GM18861 (cell line): ENCODE results near the gene EFHD1.
"Not testable (repeated sequence)": the region's sequence is repeated elsewhere in the genome, so short reads cannot be mapped to it uniquely, and the experiment has no call there.

Source experiments
- ATAC-seq: cut with Tn5 transposase; IDR thresholded peaks from one replicate; pipeline ENCODE4 v1.9.1; 2021; ENCODE audit not compliant: unreplicated experiment

The EFHD1 gene

GRCh38 chr2:232615339-232615738, 18.1 kb upstream of the EFHD1 start:
- no peak for ATAC-seq

DNA sequence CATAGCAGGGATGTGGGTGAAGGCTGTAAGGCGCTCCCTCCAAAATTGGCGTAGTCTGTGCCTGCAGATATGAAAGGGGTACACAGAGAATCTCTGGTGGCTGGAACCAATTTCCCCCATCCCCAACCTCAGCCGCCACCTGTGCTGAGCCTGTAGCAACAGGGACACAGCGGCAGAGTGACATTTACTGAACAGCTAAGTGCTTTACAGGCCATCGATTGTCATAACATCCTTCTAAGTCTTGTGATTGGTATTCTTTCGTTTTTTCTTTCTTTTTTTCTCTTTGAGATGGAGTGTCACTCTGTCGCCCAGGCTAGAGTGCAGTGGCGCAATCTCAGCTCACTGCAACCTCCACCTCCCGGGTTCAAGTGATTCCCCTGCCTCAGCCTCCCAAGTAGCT, 12.2 kb upstream of the EFHD1 start:
- ATAC-seq, result no peak

- no peak for ATAC-seq
These were observed 10.8 kb upstream of the EFHD1 start for GRCh38 chr2:232622563-232622962.

DNA sequence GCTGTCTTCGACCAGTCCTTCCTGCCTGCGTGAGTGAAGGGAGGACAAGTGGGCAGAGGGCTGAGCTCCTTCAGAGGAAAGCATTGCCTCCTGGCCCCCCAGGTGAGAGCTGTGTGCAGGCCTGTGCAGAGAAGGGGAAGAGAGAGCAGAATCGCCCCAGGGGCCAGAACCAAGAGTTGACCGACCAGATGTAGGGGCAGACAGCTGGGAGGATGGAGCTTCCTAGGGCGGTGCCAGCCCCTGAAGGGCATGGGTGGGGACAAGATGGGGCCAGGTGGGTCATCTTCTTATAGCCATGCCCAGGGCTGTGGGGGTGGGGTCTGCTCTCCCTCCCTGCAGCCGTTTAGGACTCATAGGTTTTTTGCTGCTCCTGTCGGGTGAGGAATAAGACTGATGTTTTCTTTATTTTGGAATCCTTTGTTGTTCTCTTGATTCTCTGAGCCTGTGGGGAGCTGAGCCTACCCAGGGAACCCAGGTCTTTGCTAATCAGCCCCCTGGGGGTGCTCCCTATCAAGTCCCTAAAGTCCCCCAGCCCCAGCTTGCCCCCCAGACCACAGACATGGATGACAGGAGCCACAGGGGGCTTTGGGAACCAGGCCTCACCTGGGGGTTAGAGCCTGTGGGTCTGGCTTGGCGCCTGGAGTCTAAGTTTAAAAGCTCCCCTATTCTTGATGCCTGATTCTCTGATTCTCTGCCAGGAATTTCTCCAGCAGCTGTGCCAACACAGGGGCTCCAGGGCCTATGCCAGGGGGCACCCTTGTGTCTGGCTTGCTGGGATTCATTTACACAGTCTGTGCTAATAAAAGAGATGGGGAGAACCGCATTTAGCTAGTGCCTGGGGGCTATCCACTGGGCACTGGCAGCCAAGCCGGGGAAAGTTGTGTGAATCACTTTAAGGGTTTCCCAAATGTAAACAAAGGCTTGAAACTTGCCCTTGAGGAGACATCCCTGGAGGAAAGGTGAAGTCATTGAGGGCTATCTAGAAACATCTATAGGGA, 9.3 kb upstream of the EFHD1 start:
- ATAC-seq, result no peak

DNA sequence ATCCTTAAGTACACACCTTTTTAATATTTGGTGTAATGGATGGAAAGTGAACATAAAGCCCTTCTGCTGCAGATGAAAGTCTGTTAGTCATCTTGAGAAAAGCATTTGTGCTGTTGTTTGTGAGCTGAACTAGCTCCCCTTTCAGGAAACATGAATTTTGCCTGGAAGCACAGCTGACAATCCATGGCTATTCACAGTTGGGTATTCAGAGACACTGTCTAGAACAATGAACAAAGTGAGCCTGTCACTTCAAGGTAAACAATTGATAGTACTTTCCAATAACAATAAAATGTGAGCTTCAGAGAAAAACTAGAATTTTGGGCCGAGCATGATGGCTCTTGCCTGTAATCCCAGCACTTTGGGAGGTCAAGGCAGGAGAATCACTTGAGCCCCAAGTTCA, 6.8 kb upstream of the EFHD1 start:
- ATAC-seq, result no peak

GRCh38 chr2:232628466-232629128, 4.8 kb upstream of the EFHD1 start:
- no peak for ATAC-seq

- ATAC-seq, result no peak
These were observed 4.3 kb upstream of the EFHD1 start for GRCh38 chr2:232629129-232629475.

DNA sequence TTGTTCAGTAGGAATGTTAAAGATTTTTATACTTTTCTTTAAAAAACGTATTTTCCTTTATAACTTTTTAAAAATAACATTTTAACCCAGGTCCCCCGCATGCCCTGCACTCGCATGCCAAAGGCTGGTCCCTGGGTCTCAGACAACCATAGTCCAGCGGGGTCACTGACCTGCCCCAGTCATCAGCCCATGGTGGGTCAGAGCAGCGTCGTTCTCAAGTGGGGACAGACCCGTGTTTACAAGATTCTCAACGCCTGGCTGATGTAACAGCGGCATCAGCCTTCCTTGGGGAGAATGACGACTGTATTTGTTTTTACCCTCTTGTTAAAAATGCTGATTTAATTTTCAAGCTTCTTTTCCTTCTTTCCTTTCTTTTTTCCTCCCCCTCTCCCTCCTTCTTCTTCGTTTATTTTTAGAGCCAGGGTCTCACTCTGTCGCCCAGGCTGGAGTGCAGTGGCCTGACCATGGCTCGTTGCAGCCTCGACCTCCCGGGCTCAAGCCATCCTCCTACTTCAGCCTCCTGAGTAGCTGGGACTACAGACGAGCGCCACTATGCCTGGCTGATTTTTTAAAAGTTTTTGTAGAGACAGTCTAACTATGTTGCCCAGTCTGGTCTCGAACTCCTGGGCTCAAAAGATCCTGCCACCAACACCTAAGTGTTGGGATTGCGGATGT, 1.0 kb upstream of the EFHD1 start:
- ATAC-seq, result no peak

- no peak for ATAC-seq
These were observed 446 bp upstream of the EFHD1 start for GRCh38 chr2:232632904-232633412.

- ATAC-seq, result no peak
These were observed 1.1 kb downstream of the EFHD1 start for GRCh38 chr2:232634206-232635150.

DNA sequence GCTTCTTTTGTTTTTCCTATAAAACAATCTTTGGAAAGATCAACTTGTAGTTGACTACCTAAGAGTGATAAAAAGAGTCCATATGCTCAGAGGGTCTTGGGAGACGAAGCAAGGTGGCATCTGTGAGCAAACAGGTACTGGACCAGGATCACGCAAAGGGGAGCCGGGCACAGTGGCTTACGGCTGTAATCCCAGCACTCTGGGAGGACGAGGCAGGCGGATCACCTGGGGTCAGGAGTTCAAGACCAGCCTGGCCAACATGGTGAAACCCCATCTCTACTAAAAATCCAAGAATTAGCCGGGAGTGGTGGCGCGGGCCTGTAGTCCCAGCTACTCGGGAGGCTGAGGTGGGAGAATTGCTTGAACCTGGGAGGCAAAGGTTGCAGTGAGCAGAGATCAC, 2.0 kb downstream of the EFHD1 start:
- not testable (repeated sequence) for ATAC-seq

- no peak for ATAC-seq
These were observed 2.4 kb downstream of the EFHD1 start for GRCh38 chr2:232635820-232636219.

- ATAC-seq, result no peak
These were observed 3.5 kb downstream of the EFHD1 start for GRCh38 chr2:232636788-232637420.

- no peak for ATAC-seq
These were observed 4.6 kb downstream of the EFHD1 start for GRCh38 chr2:232637866-232638583.

DNA sequence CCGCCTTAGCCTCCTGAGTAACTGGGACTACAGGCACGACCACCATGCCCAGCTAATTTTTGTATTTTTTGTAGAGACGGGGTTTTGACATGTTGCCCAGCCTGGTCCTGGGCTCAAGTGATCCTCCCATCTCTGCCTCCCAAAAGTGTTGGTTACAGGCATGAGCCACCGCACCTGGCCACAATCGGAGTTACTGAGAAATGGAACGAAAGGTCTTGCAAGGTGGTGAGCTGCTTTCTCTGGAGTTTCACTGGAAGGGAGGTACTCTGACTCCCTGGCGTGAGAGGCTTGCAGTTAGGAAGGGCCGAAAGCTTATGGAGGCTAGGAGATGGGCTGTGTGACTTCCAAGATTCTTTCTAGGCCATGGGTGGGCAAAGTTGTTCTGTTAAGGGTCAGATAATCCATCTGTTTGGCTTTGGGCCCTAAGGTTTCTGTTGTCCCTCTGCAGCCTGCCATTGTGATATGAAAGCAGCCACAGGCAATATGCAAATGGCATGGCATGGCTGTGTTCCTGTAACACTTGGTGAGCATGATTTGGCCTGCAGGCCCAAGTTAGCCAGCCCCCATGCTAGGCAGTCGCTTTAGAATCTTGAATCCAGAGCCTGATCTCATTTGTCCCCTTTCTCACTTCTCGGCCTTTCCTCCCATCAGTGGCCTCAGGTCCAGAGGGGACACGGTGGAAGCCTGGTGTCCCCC, 7.9 kb downstream of the EFHD1 start:
- no peak for ATAC-seq

DNA sequence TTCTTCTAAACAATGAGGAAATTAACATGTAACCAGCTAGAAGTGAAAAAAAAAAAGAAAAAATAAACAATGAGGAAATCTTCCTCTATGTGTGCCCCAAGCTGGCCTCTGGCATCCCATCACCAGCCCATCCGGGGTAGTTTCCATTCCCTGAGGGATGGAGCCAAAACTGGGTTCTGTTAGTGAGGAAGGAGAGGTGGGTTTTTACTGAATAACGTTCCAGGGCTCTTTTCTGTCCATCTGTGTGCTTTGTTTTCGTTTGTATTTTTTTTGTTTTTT, 9.7 kb downstream of the EFHD1 start:
- no peak for ATAC-seq

DNA sequence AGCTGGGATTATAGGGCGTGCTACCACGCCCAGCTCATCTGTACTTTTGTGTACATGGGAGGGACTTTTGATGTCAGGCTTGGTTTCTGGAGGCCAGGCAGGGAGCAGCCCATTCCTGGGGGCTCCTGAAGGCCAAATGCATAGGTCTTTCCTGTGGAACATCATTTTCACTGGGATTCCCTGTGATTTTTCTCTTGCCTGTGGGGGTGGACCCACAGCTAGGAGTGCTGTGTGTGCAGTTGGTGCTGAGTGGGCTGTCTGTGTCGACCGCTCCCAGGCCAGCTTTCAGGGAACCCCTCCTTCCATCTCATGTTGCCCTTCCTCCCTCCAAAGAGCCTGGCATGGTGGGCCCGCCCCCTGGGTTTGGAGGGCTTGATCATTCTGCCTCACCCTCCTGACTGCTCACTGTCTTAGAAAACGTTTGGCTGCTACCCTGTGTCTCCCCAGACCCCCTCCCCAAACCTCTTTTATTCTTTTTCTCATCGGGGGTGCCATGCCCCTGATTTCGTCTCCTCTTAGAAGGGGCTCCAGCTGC, 10.5 kb downstream of the EFHD1 start:
- ATAC-seq, result no peak

- ATAC-seq, result no peak
These were observed 11.7 kb downstream of the EFHD1 start for GRCh38 chr2:232645061-232645460.

GRCh38 chr2:232646726-232647125, 13.3 kb downstream of the EFHD1 start:
- no peak for ATAC-seq
